NT2/D1 (cell line): Measurements from ENCODE around the gene CASP12.

Experiments
- SUZ12 ChIP-seq: IDR thresholded peaks from 2 replicates; pipeline ENCODE4 v1.6.1; 2011; ENCODE audit not compliant: insufficient read length, insufficient read depth; ENCODE audit errors: extremely low read depth
- YY1 ChIP-seq: IDR thresholded peaks from 2 replicates; pipeline ENCODE4 v1.6.1; 2011; ENCODE audit not compliant: insufficient read length, insufficient read depth
- ZNF274 ChIP-seq: IDR thresholded peaks from 2 replicates; pipeline ENCODE4 v1.6.1; 2011; ENCODE audit warnings: mild to moderate bottlenecking, low read depth, low read length

DNA sequence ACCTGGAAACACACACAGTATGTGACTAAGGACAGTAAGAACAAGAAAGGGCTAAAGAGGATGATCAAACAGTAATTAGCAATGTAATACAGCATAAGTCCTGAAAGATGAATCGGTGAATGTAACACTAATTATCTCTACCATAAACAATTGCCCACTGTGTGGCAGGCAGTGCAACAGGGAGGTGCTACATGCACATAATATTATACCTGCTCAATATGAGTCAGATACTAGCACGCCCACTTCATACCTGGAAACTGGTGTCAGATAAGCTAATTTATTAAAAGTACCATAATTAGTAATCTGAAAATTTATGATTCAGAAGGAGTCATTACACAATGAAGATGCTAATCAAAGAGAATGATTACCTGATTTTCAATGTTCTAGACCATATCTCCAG lies 14.9 kb downstream of the CASP12 start:
- TF ChIP-seq YY1 = no peak
- no peak for TF ChIP-seq ZNF274
- no peak for TF ChIP-seq SUZ12
